Caco-2 (cell line): ENCODE measurements around the gene ANAPC1. TPM values are rescaled to one million over a fixed set of nuclear protein-coding genes. Genes with fewer than 3 reads are reported as not detected.

Experiments used
- BruUV-seq: library from RNA; stranded (reverse); fragments of 400-500 nt; replicated peaks from 2 replicates; lab custom pipeline; 2021; lab: Mats Ljungman, UMichigan
- CTCF ChIA-PET: fragments of 300-600 bp; sonication (Branson Sonifier 250); formaldehyde crosslinking; loops from one replicate; lab custom pipeline; 2022; ENCODE audit warnings: antibody characterized with exemption; lab: Charles Lee
- POLR2A ChIA-PET: fragments of 300-600 bp; sonication (Branson Sonifier 250); formaldehyde crosslinking; loops from one replicate; lab custom pipeline; 2022; ENCODE audit warnings: antibody characterized with exemption; lab: Charles Lee
- DNase-seq, 2 experiments: peaks; one replicate each; pipeline versions ENCODE4 v3.0.0 to v3.0.0-alpha.2; 2020 to 2022
- H3K27me3 ChIP-seq: replicated peaks from 2 replicates; pipeline ENCODE4 v1.6.0; 2011; ENCODE audit warnings: low read length; ENCODE audit not compliant: control insufficient read depth, insufficient read depth
- H3K36me3 ChIP-seq: 2 replicates; pipeline ENCODE4 v1.5.1; 2011; ENCODE audit warnings: low read length; ENCODE audit not compliant: control insufficient read depth, insufficient read depth
- H3K4me1 ChIP-seq: fragments of 250-450 bp; sonication (Bioruptor Pico); 2 replicates; pipeline ENCODE4 v1.5.1; 2020; ENCODE audit warnings: mild to moderate bottlenecking
- H3K4me3 ChIP-seq: 2 replicates; pipeline ENCODE4 v1.5.1; 2011; ENCODE audit warnings: low read depth, mild to moderate bottlenecking, control low read depth, low read length
- H3K9me3 ChIP-seq: fragments of 250-450 bp; sonication (Bioruptor Pico); 2 replicates; pipeline ENCODE4 v1.5.1; 2020; ENCODE audit warnings: mild to moderate bottlenecking, moderate library complexity
- H3K27ac Mint-ChIP-seq: one replicate; pipeline ENCODE4 v1.8.0; 2022; ENCODE audit warnings: mixed read lengths; ENCODE audit not compliant: unreplicated experiment
- H3K27me3 Mint-ChIP-seq: one replicate; pipeline ENCODE4 v1.8.0; 2022; ENCODE audit warnings: mixed read lengths; ENCODE audit not compliant: insufficient read depth, unreplicated experiment
- H3K36me3 Mint-ChIP-seq: one replicate; pipeline ENCODE4 v1.8.0; 2022; ENCODE audit warnings: mild to moderate bottlenecking, mixed read lengths; ENCODE audit not compliant: insufficient read depth, unreplicated experiment
- H3K4me1 Mint-ChIP-seq: one replicate; pipeline ENCODE4 v1.8.0; 2022; ENCODE audit warnings: low read depth, mixed read lengths; ENCODE audit not compliant: unreplicated experiment
- H3K4me3 Mint-ChIP-seq: one replicate; pipeline ENCODE4 v1.8.0; 2022; ENCODE audit warnings: mild to moderate bottlenecking, moderate library complexity, mixed read lengths; ENCODE audit not compliant: unreplicated experiment
- H3K9me3 Mint-ChIP-seq: one replicate; pipeline ENCODE4 v1.8.0; 2022; ENCODE audit warnings: mixed read lengths; ENCODE audit not compliant: unreplicated experiment
- intact Hi-C: fragments of 100-400 bp; cut with micrococcal nuclease; formaldehyde crosslinking; loops from one replicate; pipeline ENCODE4 v1.10.0; 2022; ENCODE audit not compliant: unreplicated experiment
- total RNA-seq: library from RNA; stranded (reverse); gene quantifications from 2 replicates; pipeline ENCODE4 v1.2.3, GENCODE V29; 2022
- TF ChIP-seq, protein P1 (sequence below), 2 experiments: fragments of 200-600 bp in 1 of 2; IDR thresholded peaks; 1 replicate in 1 of 2; 2 replicates in 1 of 2; pipeline versions ENCODE4 v1.5.1 to v1.8.0; 2011 to 2022; ENCODE audit warnings: antibody characterized with exemption in 1 of 2, control low read depth in 1 of 2, inconsistent platforms in 1 of 2, low read depth in 1 of 2, low read length in 1 of 2, mild to moderate bottlenecking in 1 of 2, moderate library complexity in 1 of 2; ENCODE audit not compliant: insufficient read depth in 1 of 2, severe bottlenecking in 1 of 2, unreplicated experiment in 1 of 2

Gene ANAPC1
- total RNA-seq, 1 experiment from 2014 or later, result 97.2 TPM

DNA sequence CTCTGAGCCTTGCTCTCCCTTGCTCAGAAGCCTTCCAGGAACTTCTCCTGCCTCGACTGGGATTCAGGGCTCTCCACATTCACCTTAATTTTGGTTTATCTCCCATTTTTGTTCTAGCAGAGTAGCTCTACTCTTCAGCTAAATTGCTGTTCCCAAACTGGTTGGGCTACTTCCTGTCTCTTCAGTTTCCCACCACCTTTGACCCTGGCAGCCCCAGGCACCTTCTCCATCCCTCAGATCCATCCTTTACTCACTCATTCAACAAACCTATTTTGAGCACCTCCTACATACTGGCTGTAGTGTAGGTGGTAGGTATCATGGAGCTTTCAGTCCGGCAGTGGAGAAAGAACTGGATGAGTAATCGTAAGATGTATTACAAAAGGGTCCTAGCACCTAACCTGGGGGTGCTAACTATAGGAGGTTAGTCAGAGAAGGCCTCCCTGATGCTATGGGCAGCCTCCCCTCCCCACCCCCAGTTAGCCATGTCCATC is 40.7 kb upstream of the ANAPC1 start:
- H3K4me3 ChIP-seq, result no peak overlapping the region
- peaks cover 47% of the 10 kb centered on the region for H3K4me1 ChIP-seq
- Mint-ChIP-seq H3K4me1 (peaks cover 20% of the 10 kb centered on the region), H3K36me3 (peaks cover 23% of the 10 kb centered on the region), H3K4me3 (no peak overlapping the region), H3K9me3 (no peaks in the 10 kb centered on the region), H3K27ac (peak overlapping the region; percentile 34), H3K27me3 (no peaks in the 10 kb centered on the region)
- TF ChIP-seq, protein P1, sequence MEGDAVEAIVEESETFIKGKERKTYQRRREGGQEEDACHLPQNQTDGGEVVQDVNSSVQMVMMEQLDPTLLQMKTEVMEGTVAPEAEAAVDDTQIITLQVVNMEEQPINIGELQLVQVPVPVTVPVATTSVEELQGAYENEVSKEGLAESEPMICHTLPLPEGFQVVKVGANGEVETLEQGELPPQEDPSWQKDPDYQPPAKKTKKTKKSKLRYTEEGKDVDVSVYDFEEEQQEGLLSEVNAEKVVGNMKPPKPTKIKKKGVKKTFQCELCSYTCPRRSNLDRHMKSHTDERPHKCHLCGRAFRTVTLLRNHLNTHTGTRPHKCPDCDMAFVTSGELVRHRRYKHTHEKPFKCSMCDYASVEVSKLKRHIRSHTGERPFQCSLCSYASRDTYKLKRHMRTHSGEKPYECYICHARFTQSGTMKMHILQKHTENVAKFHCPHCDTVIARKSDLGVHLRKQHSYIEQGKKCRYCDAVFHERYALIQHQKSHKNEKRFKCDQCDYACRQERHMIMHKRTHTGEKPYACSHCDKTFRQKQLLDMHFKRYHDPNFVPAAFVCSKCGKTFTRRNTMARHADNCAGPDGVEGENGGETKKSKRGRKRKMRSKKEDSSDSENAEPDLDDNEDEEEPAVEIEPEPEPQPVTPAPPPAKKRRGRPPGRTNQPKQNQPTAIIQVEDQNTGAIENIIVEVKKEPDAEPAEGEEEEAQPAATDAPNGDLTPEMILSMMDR (IDR thresholded peaks at IDR 0.05; ENCODE audit: insufficient read depth in 1 of 2, low read depth in 1 of 2, low read length in 1 of 2, severe bottlenecking in 1 of 2, unreplicated experiment in 1 of 2), result no peak
- CTCF ChIA-PET, result interaction anchor here (1.1 kb wide), 2 partner anchors 25 to 27 kb away, joined by 3 to 4 read pairs; no protein-coding TSS in a partner anchor
- no TSS peak for BruUV-seq
- intact Hi-C loops, result loop anchor here (5.0 kb wide), 1 partner anchor 37 kb away; no protein-coding TSS in a partner anchor
- DNase-seq, result peak; percentile 48 to 57
- POLR2A ChIA-PET, result interaction anchor here (0.7 kb wide), 1 partner anchor 21 kb away, joined by 3 read pairs; no protein-coding TSS in a partner anchor
- no peaks in the 10 kb centered on the region for H3K27me3 ChIP-seq
- no peaks in the 10 kb centered on the region for H3K9me3 ChIP-seq
- no peaks in the 10 kb centered on the region; the same call in 1 of the 2 replicates for H3K36me3 ChIP-seq

- no peak overlapping the region for H3K4me3 ChIP-seq
- TF ChIP-seq, protein P1 (IDR thresholded peaks at IDR 0.05; ENCODE audit: insufficient read depth in 1 of 2, low read depth in 1 of 2, low read length in 1 of 2, severe bottlenecking in 1 of 2, unreplicated experiment in 1 of 2), result no peak
- H3K4me1 Mint-ChIP-seq, result peaks cover 32% of the 10 kb centered on the region
- H3K27me3 ChIP-seq, result no peaks in the 10 kb centered on the region
- H3K4me3 Mint-ChIP-seq, result no peak overlapping the region
- POLR2A ChIA-PET, result no interaction called here
- H3K9me3 ChIP-seq, result no peaks in the 10 kb centered on the region
- no peak for DNase-seq
- H3K36me3 ChIP-seq, result no peaks in the 10 kb centered on the region; the same call in 1 of the 2 replicates
- peaks cover 16% of the 10 kb centered on the region for H3K36me3 Mint-ChIP-seq
- intact Hi-C loops, result loop anchor here (5.0 kb wide), 1 partner anchor 36 kb away; no protein-coding TSS in a partner anchor
- H3K27ac Mint-ChIP-seq, result no peak overlapping the region
- H3K4me1 ChIP-seq, result peaks cover 60% of the 10 kb centered on the region
- no peaks in the 10 kb centered on the region for H3K27me3 Mint-ChIP-seq
- BruUV-seq, result no TSS peak
- CTCF ChIA-PET, result no interaction called here
- no peaks in the 10 kb centered on the region for H3K9me3 Mint-ChIP-seq
Measured at GRCh38 chr2:111923276-111923804, 39.3 kb upstream of the ANAPC1 start.

DNA sequence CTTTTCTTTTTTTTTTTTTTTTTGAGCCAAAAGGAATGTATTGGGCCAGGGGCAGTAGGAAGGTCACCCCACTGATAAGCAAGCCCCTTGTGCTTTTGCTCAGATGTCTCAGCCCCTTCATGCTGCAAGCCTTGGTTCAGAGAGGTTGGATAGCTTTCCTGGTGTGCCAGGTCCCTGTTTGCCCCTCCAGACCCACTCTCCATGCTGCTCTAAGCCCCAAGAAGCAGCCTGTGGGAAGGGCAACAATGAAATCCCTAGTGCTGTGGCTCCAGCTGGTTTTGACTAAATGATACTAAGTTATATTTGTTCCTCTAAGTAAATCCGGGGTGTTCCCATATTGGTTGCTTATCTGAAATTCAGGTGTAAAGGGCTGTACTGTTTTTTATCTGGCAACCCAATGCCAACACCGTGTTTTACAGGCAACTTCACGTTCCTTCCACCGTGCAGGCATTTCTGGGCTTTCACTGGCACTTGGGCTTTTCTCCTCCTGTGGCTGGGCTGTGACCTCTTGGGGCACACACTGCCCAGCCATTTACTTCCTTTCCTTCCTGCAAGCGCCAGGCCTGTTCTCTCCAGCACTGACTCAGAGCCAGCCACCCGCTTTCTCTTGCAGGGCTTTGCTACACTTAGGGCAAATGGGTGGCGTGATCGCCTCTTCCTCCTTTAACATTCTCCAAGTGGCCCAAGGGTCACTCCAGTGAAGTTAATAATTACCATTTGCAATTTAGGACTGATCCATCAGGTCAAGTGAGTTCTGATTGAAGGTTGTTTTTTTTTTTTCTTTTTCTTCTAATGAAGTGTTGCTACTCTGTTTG is 36.0 kb upstream of the ANAPC1 start:
- peak; percentile 85 to 92 for DNase-seq
- Mint-ChIP-seq H3K27me3 (no peaks in the 10 kb centered on the region), H3K4me1 (peaks cover 49% of the 10 kb centered on the region), H3K27ac (peak overlapping the region; percentile 82), H3K36me3 (peaks cover 40% of the 10 kb centered on the region), H3K9me3 (no peaks in the 10 kb centered on the region), H3K4me3 (peak overlapping the region; percentile 62)
- H3K9me3 ChIP-seq, result no peaks in the 10 kb centered on the region
- TF ChIP-seq, protein P1 (IDR thresholded peaks at IDR 0.05; ENCODE audit: insufficient read depth in 1 of 2, low read depth in 1 of 2, low read length in 1 of 2, severe bottlenecking in 1 of 2, unreplicated experiment in 1 of 2), result no peak
- POLR2A ChIA-PET, result no interaction called here
- TSS peak; percentile 80 for BruUV-seq
- H3K4me1 ChIP-seq, result peaks cover 53% of the 10 kb centered on the region
- intact Hi-C loops, result loop anchor here (1.0 to 5.0 kb wide), 4 partner anchors 11 to 33 kb away; no protein-coding TSS in a partner anchor
- CTCF ChIA-PET, result interaction anchor here (0.7 to 1.8 kb wide), 5 partner anchors 17 to 84 kb away, joined by 3 to 11 read pairs (median 7); partner anchors contain the start of gene MERTK
- H3K36me3 ChIP-seq, result peaks cover 2% of the 10 kb centered on the region; the same call in 1 of the 2 replicates
- H3K4me3 ChIP-seq, result peak overlapping the region; percentile 18; the same call in 1 of the 2 replicates
- H3K27me3 ChIP-seq, result no peaks in the 10 kb centered on the region
